ENCODE data around the gene GRID1. TPM values are rescaled to one million over a fixed set of nuclear protein-coding genes. Genes with fewer than 3 reads are reported as not detected.
"Not testable (repeated sequence)": the region's sequence is repeated elsewhere in the genome, so short reads cannot be mapped to it uniquely, and the experiment has no call there.

The GRID1 gene
- total RNA-seq, 1 donor from 2014 or later = 2.7 TPM

GRCh38 chr10:86083664-86084175, 282.9 kb downstream of the GRID1 start:
- no peak for DNase-seq (ENCODE audit: low spot score)

- DNase-seq (ENCODE audit: low spot score) = no peak
Observed at GRCh38 chr10:86083206-86083605, 283.4 kb downstream of the GRID1 start.

- no peak for DNase-seq (ENCODE audit: low spot score)
Observed at GRCh38 chr10:86082556-86082955, 284.0 kb downstream of the GRID1 start.

GRCh38 chr10:86079088-86079487, 287.5 kb downstream of the GRID1 start:
- no peak for DNase-seq (ENCODE audit: low spot score)

- no peak for DNase-seq (ENCODE audit: low spot score)
Observed at GRCh38 chr10:86078639-86079035, 288.0 kb downstream of the GRID1 start.

- DNase-seq (ENCODE audit: low spot score) = no peak
Observed at GRCh38 chr10:86077871-86078638, 288.5 kb downstream of the GRID1 start.

- no peak for DNase-seq (ENCODE audit: low spot score)
Observed at GRCh38 chr10:86077271-86077670, 289.3 kb downstream of the GRID1 start.

- DNase-seq (ENCODE audit: low spot score) = not testable (repeated sequence)
Observed at GRCh38 chr10:86076497-86076896, 290.1 kb downstream of the GRID1 start.

GRCh38 chr10:86075512-86075911, 291.1 kb downstream of the GRID1 start:
- no peak for DNase-seq (ENCODE audit: low spot score)

GRCh38 chr10:86074294-86074693, 292.3 kb downstream of the GRID1 start:
- DNase-seq (ENCODE audit: low spot score) = no peak

GRCh38 chr10:86073199-86073977, 293.2 kb downstream of the GRID1 start:
- DNase-seq (ENCODE audit: low spot score) = no peak

- DNase-seq (ENCODE audit: low spot score) = no peak
Observed at GRCh38 chr10:86072413-86072812, 294.2 kb downstream of the GRID1 start.

GRCh38 chr10:86071758-86072157, 294.8 kb downstream of the GRID1 start:
- DNase-seq (ENCODE audit: low spot score) = no peak

GRCh38 chr10:86071145-86071544, 295.4 kb downstream of the GRID1 start:
- no peak for DNase-seq (ENCODE audit: low spot score)

- DNase-seq (ENCODE audit: low spot score) = no peak
Observed at GRCh38 chr10:86070278-86070677, 296.3 kb downstream of the GRID1 start.

GRCh38 chr10:86068231-86069054, 298.2 kb downstream of the GRID1 start:
- no peak for DNase-seq (ENCODE audit: low spot score)

GRCh38 chr10:86067436-86068050, 299.1 kb downstream of the GRID1 start:
- DNase-seq (ENCODE audit: low spot score) = no peak

- no peak for DNase-seq (ENCODE audit: low spot score)
Observed at GRCh38 chr10:86066696-86067095, 299.9 kb downstream of the GRID1 start.

GRCh38 chr10:86065711-86066251, 300.8 kb downstream of the GRID1 start:
- no peak for DNase-seq (ENCODE audit: low spot score)

GRCh38 chr10:86064931-86065662, 301.5 kb downstream of the GRID1 start:
- no peak for DNase-seq (ENCODE audit: low spot score)

- peak; percentile 6 for DNase-seq (ENCODE audit: low spot score)
Observed at GRCh38 chr10:86064219-86064618, 302.4 kb downstream of the GRID1 start.

All from ureter (tissue), 1 donor.